Stimulated activated CD4-positive, alpha-beta T cell treated with anti-CD3 and anti-CD28 coated beads, Interleukin-2, amount 100 ng/mL, for 48 hours (primary cell): Measurements from ENCODE around the gene MSLN.
A peak's percentile ranks its signal among the peaks of the same experiment; 100 is the strongest.

Experiments used
- DNase-seq, 2 donors: peaks; one replicate each; pipeline ENCODE4 v3.0.0-alpha.2; 2020

The MSLN gene

GRCh38 chr16:760545-761343 is at the start of gene MSLN:
Gene MSLN, plus strand, starts transcription at chr16:760734. Its CDS starts 1,947 bp downstream, at chr16:762681.
- DNase-seq = no peak

DNA sequence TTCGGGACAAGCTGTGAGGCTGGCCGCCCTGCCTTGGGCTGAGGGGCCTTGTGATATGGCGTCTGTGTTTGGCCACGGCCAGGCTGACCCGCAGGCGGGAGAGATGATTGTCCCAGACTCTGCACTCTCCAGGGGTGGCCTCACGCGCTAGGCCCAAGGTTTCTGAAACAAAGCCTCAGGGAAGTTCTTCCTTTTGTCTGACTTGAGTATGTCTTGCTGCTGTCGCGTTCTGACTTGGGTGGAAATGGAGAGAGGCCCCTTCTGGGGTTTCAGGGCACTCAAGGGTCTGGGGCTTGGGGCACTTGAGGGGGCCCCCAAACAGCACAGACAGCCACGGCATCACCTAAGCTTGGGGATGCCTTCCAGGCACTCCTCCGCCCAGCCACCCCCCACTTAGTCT is 49.5 kb upstream of the MSLN start:
- no peak for DNase-seq

DNA sequence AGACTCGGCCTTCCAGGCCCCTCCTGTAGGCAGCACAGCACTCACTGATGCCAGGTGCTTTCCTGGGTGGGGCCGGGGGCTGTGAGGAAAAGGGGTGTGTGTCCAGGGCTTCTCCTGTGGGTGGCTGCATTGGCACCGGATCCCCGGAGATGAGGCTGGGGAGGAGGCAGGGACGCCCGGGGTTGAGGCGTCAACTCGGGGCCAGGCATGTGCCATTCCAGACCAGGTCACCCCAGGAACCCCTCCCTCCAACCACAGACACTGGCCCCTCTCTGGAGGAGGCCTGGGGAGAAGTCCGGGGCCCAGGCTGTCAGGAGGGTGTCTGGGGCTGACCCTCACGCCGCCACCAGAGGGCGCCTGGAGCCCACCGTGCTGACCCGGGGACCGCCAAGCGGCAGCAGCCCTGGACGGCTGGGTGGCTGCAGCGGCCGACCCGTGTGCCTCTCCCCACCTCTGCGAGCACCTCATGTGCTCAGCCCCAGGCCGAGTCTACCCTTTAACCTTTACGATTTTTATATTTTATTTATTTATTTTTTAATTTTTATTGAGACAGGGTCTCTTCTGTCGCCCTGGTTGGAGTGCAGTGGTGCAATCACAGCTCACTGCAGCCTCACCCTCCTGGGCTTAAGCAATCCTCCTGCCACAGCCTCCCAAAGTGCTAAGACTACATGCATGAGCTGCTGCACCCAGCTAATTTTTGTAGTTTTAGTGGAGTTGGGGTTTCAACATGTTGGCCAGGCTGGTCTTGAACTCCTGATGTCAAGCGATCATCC is 48.8 kb upstream of the MSLN start:
- DNase-seq = peak; percentile 79 to 86

GRCh38 chr16:712740-713250 is 47.7 kb upstream of the MSLN start:
- peak; percentile 61 to 63 for DNase-seq

GRCh38 chr16:714079-714478 is 46.5 kb upstream of the MSLN start:
- no peak for DNase-seq

- DNase-seq = peak; percentile 92
These were observed 45.7 kb upstream of the MSLN start, which contains the start of gene METRN for GRCh38 chr16:714558-715476. Gene METRN, plus strand, starts transcription at chr16:715118. Its CDS starts 172 bp downstream, at chr16:715290.

GRCh38 chr16:715477-716199 is 44.9 kb upstream of the MSLN start:
- DNase-seq = no peak

DNA sequence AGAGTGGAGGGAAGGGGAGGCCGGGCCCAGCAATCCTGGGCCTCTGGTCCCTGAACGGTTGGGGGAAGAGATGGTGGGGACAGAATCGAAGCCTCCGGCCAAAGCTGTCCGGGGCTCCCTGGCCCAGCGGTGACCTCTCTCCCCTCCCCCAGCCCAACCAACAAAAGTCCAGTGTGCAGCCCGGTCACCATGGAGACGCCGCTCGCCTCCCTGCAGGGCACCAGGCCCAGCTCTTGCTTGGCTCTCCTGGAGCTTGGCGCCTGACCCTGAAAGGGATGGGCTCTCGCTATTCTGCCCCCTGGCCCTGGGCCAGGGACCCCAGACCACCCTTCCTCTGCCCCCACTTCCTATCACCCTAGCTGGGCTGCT is 44.4 kb upstream of the MSLN start:
- DNase-seq = no peak

DNA sequence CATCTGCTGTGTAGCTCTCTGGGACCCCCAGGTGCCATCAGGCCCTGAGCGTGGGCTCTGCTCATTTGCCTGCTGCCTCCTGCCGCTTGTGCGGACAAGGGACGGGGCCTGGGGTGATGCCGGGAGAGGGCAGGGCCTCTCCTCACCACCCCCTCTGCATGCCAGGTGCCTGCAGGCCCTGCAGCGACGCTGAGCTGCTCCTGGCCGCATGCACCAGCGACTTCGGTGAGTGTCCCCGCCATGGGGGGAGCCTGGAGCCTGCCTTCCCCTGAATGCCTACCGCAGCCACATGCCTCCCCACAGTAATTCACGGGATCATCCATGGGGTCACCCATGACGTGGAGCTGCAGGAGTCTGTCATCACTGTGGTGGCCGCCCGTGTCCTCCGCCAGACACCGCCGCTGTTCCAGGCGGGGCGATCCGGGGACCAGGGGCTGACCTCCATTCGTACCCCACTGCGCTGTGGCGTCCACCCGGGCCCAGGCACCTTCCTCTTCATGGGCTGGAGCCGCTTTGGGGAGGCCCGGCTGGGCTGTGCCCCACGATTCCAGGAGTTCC is 43.7 kb upstream of the MSLN start:
- no peak for DNase-seq

DNA sequence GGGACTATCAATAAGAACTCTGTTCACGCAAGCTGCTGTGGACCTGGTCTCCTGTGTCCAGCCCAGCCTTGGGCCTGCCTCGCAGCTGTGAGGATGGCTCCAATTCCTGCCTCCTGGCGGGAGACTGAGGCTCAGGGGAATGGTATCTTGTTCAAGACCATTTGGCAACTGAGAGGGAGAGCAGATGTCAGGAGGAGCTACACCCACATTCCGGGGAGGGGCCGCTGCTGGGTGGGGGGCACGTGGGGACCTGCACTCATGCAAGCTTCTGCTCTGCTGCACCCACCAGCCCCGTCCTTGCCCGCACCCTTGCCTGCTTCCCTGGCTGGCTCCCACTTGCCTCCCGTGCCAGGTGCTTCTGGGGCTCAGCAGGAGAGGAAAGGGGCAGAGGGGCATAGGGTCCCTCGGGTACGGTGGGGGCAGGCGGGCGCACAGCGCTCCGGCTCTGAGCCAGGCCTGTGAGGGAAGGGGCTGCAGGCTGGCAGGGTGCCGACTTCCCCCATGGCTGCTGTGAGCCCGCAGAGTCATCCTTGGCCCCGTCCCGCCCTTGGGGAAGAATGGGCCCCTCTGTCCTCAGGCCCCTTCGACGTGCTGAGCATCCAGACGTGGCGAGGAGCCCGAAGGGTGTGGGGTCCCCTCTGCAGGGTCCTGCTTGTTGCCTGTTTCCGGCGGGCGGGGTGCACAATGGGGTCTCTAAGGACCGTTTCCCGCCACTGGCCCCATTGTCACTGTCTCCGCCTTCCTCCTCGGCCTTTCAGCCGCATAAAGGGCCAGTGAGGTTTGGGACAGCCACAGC is 42.9 kb upstream of the MSLN start:
- DNase-seq = no peak

GRCh38 chr16:718389-718788 is 42.1 kb upstream of the MSLN start:
- DNase-seq = no peak

DNA sequence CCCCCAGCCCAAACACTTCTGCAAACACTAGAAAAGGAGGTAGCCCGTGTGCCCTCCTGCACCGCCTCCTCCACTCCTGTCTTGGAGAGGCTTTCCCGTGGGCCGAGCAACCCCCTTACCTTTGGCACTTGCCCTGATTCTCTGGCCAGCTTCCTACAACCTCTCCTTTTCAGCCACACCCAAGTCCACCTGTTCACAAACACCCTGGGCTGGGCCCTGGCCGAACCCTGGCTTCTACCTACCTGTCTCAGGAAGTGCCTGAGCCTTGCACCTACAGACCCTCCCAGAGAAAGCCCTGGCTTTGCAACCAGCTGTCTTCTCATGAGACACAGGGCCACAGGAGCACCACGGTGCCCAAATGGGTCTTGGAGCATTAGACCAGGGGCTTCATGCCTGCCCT is 41.6 kb upstream of the MSLN start:
- DNase-seq = no peak

DNA sequence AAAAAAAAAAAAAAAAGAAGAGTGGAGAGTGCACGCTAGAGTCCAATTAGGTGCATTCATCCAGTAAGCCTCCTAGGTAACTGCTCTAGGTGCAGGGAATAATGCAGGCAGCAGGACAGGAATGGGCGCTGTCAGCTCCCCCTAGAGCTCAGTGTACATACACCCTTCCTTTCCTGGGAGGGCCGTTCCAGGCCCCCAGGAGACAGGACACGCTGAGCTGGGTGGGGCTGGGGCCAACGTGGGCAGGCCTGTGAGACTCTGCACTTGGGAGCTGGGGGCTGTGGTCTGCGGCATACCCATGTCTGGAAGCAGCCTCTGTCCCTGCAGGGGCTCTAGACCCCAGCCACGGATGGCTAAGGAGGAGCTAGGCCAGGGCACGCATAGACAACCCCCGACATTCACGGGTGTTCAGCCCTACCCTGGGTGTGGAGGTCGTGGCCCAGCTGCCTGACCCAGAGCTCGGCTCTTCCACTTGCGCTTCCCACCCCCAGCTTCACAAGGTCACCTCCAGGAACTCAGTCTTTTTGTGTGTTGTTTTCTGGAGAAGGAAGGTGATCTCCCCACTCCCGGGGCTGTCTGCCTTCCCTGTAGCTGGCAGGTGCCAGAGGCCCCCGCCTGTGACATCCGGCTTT is 40.6 kb upstream of the MSLN start:
- DNase-seq = no peak

GRCh38 chr16:720447-720989 is 40.0 kb upstream of the MSLN start:
- DNase-seq = peak; percentile 42 to 49

- DNase-seq = peak; percentile 63 to 69
These were observed 39.4 kb upstream of the MSLN start, which contains the start of gene ANTKMT for GRCh38 chr16:720990-721764. Gene ANTKMT, plus strand, starts transcription at chr16:721146. Its CDS starts 129 bp downstream, at chr16:721275.

GRCh38 chr16:721765-722540 is 38.6 kb upstream of the MSLN start:
- DNase-seq = no peak

- DNase-seq = no peak
These were observed 37.5 kb upstream of the MSLN start for GRCh38 chr16:722835-723633.
